ENCODE measurements around the gene GC. TPM values are rescaled to one million over a fixed set of nuclear protein-coding genes. Genes with fewer than 3 reads are reported as not detected.
"Not testable (repeated sequence)": the region's sequence is repeated elsewhere in the genome, so short reads cannot be mapped to it uniquely, and the experiment has no call there.

Gene GC
- total RNA-seq, 4 donors from 2014 or later, result not detected

GRCh38 chr4:71827826-71828225 lies 43.9 kb upstream of the GC start:
- no peak for TF ChIP-seq CTCF (IDR thresholded peaks at IDR 0.05)
- TF ChIP-seq POLR2A (IDR thresholded peaks at IDR 0.05), result no peak
- H3K27me3 ChIP-seq, result no peaks in the 10 kb centered on the region
- intact Hi-C loops (cut with DNase I), result no loop called here
- no peaks in the 10 kb centered on the region for H3K36me3 ChIP-seq
- WGBS, 2 donors, result 24 to 31% methylated on average over 4 of the region's 4 CpGs
- no peak for DNase-seq
- H3K9me3 ChIP-seq, result no peaks in the 10 kb centered on the region
- no peak overlapping the region for H3K4me3 ChIP-seq
- H3K27ac ChIP-seq, result no peak overlapping the region
- no peaks in the 10 kb centered on the region for H3K4me1 ChIP-seq

- H3K4me3 ChIP-seq, result no peak overlapping the region
- no peaks in the 10 kb centered on the region for H3K36me3 ChIP-seq
- no peaks in the 10 kb centered on the region for H3K9me3 ChIP-seq
- intact Hi-C loops (cut with DNase I), result no loop called here
- WGBS, 2 donors, result 68 to 70% methylated on average over 4 of the region's 4 CpGs
- no peak overlapping the region for H3K27ac ChIP-seq
- DNase-seq, result no peak
- no peak for TF ChIP-seq POLR2A (IDR thresholded peaks at IDR 0.05)
- no peak for TF ChIP-seq CTCF (IDR thresholded peaks at IDR 0.05)
- H3K4me1 ChIP-seq, result no peaks in the 10 kb centered on the region
- H3K27me3 ChIP-seq, result no peaks in the 10 kb centered on the region
These were observed 32.9 kb upstream of the GC start for GRCh38 chr4:71816676-71817303.

GRCh38 chr4:71814433-71814832 lies 30.6 kb upstream of the GC start:
- no peaks in the 10 kb centered on the region for H3K27me3 ChIP-seq
- DNase-seq, result no peak
- intact Hi-C loops (cut with DNase I), result no loop called here
- no peak for TF ChIP-seq CTCF (IDR thresholded peaks at IDR 0.05)
- TF ChIP-seq POLR2A (IDR thresholded peaks at IDR 0.05), result no peak
- H3K4me1 ChIP-seq, result no peaks in the 10 kb centered on the region
- no peak overlapping the region for H3K27ac ChIP-seq
- no peak overlapping the region for H3K4me3 ChIP-seq
- H3K9me3 ChIP-seq, result no peaks in the 10 kb centered on the region
- no peaks in the 10 kb centered on the region for H3K36me3 ChIP-seq
- no CpG with 5 or more reads among the region's 2 CpGs for WGBS, 2 donors

GRCh38 chr4:71809805-71810204 lies 25.9 kb upstream of the GC start:
- H3K36me3 ChIP-seq; H3K9me3 ChIP-seq; intact Hi-C loops (cut with DNase I); H3K4me1 ChIP-seq; H3K4me3 ChIP-seq; H3K27me3 ChIP-seq; DNase-seq; H3K27ac ChIP-seq: not testable (repeated sequence)
- WGBS, 2 donors, result 29 to 60% methylated on average over 1 of the region's 1 CpG

- 65 to 70% methylated on average over 3 of the region's 3 CpGs for WGBS, 2 donors
- no peak for DNase-seq
- no peaks in the 10 kb centered on the region for H3K4me1 ChIP-seq
- no peak overlapping the region for H3K27ac ChIP-seq
- intact Hi-C loops (cut with DNase I), result no loop called here
- no peak for TF ChIP-seq POLR2A (IDR thresholded peaks at IDR 0.05)
- TF ChIP-seq CTCF (IDR thresholded peaks at IDR 0.05), result no peak
- H3K9me3 ChIP-seq, result no peaks in the 10 kb centered on the region
- H3K27me3 ChIP-seq, result no peaks in the 10 kb centered on the region
- H3K36me3 ChIP-seq, result no peaks in the 10 kb centered on the region
- H3K4me3 ChIP-seq, result no peak overlapping the region
These were observed 23.6 kb upstream of the GC start for GRCh38 chr4:71807469-71807868.

- H3K9me3 ChIP-seq; H3K36me3 ChIP-seq; H3K4me1 ChIP-seq; H3K27ac ChIP-seq; intact Hi-C loops (cut with DNase I); H3K27me3 ChIP-seq; DNase-seq; H3K4me3 ChIP-seq: not testable (repeated sequence)
- WGBS, 2 donors, result 35 to 48% methylated on average over 2 of the region's 2 CpGs
These were observed 21.4 kb upstream of the GC start for GRCh38 chr4:71805230-71805629.

- H3K9me3 ChIP-seq; H3K27me3 ChIP-seq; intact Hi-C loops (cut with DNase I); H3K27ac ChIP-seq; H3K4me3 ChIP-seq; H3K4me1 ChIP-seq; DNase-seq; H3K36me3 ChIP-seq: not testable (repeated sequence)
- 16 to 24% methylated on average over 4 of the region's 4 CpGs for WGBS, 2 donors
These were observed 20.3 kb upstream of the GC start for GRCh38 chr4:71804017-71804697.
